Measurements from ENCODE around the gene ADRA2A. TPM values are rescaled to one million over a fixed set of nuclear protein-coding genes. Genes with fewer than 3 reads are reported as not detected.

The ADRA2A gene
- total and polyA plus RNA-seq, 10 of the 15 experiments (the other 5 are each of a cell fraction or from before 2014, with no cell fraction given): 0.08 TPM; not detected in 9

DNA sequence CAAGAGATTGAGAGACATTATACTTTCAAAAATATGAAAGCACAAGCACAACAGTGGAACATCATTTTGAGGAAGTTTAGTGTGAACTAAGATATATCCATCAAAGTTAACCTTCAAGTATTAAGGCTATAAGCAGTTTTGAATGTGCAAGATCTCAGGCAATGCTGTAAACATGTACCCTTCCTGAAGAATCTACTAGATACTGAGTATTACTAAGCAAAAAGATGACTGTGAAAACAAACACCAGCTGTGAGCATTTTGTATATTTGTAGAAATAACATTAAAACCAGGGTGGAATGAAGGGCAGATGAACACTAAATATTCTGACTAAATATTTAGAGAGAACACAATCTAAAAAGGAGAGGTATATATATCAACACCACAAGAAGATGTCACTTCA is 41.3 kb upstream of the ADRA2A start (continued):
- no peak for TF ChIP-seq RFX5 (IDR thresholded peaks at IDR 0.05; ENCODE audit: low read depth, low read length)
- no peak for TF ChIP-seq ZNF384 (IDR thresholded peaks at IDR 0.05; ENCODE audit: borderline replicate concordance, low read depth, low read length)
- TF ChIP-seq PML (IDR thresholded peaks at IDR 0.05; ENCODE audit: low read length): no peak
- no peak for TF ChIP-seq FOS (IDR thresholded peaks at IDR 0.05; ENCODE audit: borderline replicate concordance, extremely low read depth, insufficient read length)
- TF ChIP-seq SKIL (IDR thresholded peaks at IDR 0.05; ENCODE audit: low read depth, poor library complexity, severe bottlenecking): no peak
- no peak for TF ChIP-seq EZH2 (IDR thresholded peaks at IDR 0.05; ENCODE audit: borderline replicate concordance, control insufficient read depth, low read depth, low read length)
- no peak for TF ChIP-seq ZNF622 (IDR thresholded peaks at IDR 0.05)

DNA sequence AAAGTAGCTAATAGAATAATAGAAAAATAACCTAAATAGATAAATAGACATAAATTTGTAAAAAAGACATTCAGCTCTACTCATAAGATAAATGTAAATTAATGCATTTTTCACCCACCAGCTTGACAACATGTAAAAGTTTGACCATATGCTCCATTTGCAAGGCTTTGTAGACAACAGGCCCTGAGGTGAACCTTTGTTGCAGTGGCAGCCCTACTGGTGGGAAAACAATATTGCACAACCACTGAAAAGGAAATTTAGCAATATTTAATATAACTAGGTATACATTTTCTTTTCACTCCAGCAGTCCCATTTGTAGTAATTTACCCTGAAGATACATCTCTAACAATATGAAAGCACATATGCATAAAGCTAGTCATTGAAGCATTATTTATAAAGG is 39.0 kb upstream of the ADRA2A start:
- FAIRE-seq: no peak
- H2AFZ ChIP-seq (ENCODE audit: control insufficient read depth, low read depth, low read length): no peak overlapping the region
- no peak overlapping the region for H3K4me3 ChIP-seq
- no peaks in the 10 kb centered on the region for H3K79me2 ChIP-seq (ENCODE audit: control insufficient read depth, insufficient read depth, low read length)
- H3K9ac ChIP-seq (ENCODE audit: control insufficient read depth, insufficient read depth, low read length): no peak overlapping the region
- no peak overlapping the region for H3K4me2 ChIP-seq (ENCODE audit: control insufficient read depth, insufficient read depth)
- H3K27me3 ChIP-seq (replicated peaks in 1 of 2; ENCODE audit: control insufficient read depth in 2 of 2, insufficient read depth in 2 of 2, low read length in 1 of 2): no peaks in the 10 kb centered on the region
- DNase-seq (ENCODE audit: low read depth, low spot score): no peak
- H3K9me3 ChIP-seq (replicated peaks; ENCODE audit: control insufficient read depth, insufficient read depth, low read length): peaks cover 3% of the 10 kb centered on the region; the same call in 1 of the 3 replicates
- H4K20me1 ChIP-seq (ENCODE audit: control insufficient read depth, insufficient read depth): no peaks in the 10 kb centered on the region
- SMC1A ChIA-PET (ENCODE audit: uncharacterized antibody, unreplicated experiment): no interaction called here
- CTCF ChIA-PET: interaction anchor here (1.2 kb wide), 1 partner anchor 13 kb away, joined by 3 read pairs; no protein-coding TSS in a partner anchor
- intact Hi-C loops (cut with micrococcal nuclease; ENCODE audit: unreplicated experiment) (no loop called here), in situ Hi-C loops (cut with MboI) (no loop called here)
- POLR2A ChIA-PET: interaction anchor here (1.0 kb wide), 1 partner anchor 15 kb away, joined by 3 read pairs; no protein-coding TSS in a partner anchor
- BruUV-seq (replicated peaks): no TSS peak
- no peaks in the 10 kb centered on the region for H3K36me3 ChIP-seq (ENCODE audit: control insufficient read depth in 2 of 2, insufficient read depth in 2 of 2, low read length in 1 of 2)
- TF ChIP-seq, protein P1, sequence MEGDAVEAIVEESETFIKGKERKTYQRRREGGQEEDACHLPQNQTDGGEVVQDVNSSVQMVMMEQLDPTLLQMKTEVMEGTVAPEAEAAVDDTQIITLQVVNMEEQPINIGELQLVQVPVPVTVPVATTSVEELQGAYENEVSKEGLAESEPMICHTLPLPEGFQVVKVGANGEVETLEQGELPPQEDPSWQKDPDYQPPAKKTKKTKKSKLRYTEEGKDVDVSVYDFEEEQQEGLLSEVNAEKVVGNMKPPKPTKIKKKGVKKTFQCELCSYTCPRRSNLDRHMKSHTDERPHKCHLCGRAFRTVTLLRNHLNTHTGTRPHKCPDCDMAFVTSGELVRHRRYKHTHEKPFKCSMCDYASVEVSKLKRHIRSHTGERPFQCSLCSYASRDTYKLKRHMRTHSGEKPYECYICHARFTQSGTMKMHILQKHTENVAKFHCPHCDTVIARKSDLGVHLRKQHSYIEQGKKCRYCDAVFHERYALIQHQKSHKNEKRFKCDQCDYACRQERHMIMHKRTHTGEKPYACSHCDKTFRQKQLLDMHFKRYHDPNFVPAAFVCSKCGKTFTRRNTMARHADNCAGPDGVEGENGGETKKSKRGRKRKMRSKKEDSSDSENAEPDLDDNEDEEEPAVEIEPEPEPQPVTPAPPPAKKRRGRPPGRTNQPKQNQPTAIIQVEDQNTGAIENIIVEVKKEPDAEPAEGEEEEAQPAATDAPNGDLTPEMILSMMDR (IDR thresholded peaks at IDR 0.05 in 2 of 3, conservative IDR thresholded peaks at IDR 0.05 in 1 of 3; ENCODE audit: control insufficient read depth in 2 of 3, extremely low read depth in 1 of 3, insufficient read depth in 1 of 3, low read depth in 3 of 3, low read length in 3 of 3): 0 out of 6 replicates have a peak, but pooled peaks of 1 of the 3 experiments have one; percentile 14
- TF ChIP-seq SMAD5 (IDR thresholded peaks at IDR 0.05; ENCODE audit: low read depth): no peak
- H3K4me1 ChIP-seq (ENCODE audit: control insufficient read depth, insufficient read depth, low read length): no peaks in the 10 kb centered on the region
- ATAC-seq: peak; percentile 47; the same call in 1 of the 3 replicates
- RAD21 ChIA-PET (ENCODE audit: unreplicated experiment): no interaction called here
- no peak overlapping the region for H3K27ac ChIP-seq (ENCODE audit: control insufficient read depth, insufficient read depth)

All from GM12878 (cell line).